Inflammatory macrophage (primary cell): Measurements from ENCODE around the gene CBFA2T3.
A peak's percentile ranks its signal among the peaks of the same experiment; 100 is the strongest.

Experiments
- DNase-seq, 2 donors: peaks; one replicate each; pipeline ENCODE4 v3.0.0-alpha.2; 2020 to 2022

CBFA2T3 gene

DNA sequence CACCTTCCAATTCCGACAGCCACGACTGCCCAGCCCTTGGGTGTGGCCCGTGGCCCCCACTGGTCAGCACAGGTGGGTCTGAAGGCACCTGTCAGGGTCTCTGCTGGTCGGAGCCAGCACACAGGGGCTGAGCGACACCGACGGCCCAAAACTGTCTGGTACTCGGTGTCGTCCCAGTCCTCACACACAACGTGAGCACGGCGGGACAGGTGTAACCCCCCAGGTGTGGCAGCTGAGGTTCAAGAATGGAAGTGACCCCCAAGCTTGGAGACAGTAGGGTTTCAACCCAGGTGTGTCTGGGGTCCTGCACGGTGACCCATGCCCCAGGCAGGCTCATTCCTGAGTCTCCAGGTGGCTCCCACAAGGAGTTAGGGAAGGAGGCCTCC, 121.3 kb downstream of the CBFA2T3 start:
- no peak for DNase-seq

DNA sequence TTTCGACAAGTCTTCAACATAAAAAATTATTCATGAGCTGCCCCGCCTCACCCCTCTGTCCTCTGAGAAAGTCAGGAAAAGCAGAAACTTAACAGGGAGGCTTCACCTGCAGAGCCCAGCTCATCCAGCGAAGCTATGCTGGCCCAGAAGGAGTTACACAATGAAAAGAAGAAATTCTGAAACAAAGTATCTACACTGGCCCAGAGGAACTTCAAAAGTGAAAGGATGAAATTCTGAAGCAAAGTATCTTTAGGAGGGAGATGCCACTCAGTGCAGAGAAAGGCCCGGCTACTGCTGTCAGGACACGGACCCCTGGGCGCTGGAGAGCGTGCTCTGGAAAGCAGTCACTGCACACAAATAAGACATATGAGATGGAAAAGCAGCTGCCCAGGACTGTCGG, 121.8 kb downstream of the CBFA2T3 start:
- peak; percentile 15 to 53 for DNase-seq

DNA sequence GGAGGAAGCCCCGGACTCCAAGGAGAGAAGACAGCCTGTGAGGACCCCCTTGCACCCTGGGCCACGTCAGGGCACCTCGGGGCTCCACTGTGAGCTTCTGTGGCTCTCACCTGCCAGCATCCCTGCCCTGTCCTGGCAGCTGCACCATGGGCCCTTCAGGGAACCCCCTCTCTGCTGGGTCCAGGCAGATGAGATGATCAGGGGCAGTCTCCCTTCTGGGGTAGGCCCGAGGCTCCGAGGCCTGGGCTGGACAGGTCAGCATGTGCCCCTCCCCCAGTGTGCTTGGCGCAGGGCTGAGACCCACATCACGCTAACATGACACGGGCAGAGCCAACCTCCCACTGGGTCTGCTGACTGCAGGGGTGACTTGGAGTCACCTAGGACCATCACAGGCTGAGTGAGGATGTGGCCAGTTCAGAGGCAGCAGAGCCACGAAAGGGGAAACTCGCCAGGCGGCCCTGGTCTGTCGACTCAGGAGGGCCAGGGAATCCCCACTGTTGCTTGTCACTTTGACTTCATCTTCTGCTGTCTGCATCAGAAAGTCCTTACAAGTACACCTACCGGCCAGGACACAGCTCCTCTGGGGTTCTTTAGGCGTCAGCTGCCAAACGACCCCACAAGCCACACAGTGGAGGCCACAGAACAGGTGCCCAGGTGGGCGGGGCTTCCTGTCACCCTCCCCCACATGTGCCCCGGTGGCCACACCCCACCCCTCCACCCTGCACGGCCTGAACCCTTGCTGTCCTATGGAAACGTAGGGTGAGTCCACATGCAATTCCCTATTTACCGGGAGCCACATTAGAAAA, 122.5 kb downstream of the CBFA2T3 start:
- peak; percentile 79 to 91 for DNase-seq

DNA sequence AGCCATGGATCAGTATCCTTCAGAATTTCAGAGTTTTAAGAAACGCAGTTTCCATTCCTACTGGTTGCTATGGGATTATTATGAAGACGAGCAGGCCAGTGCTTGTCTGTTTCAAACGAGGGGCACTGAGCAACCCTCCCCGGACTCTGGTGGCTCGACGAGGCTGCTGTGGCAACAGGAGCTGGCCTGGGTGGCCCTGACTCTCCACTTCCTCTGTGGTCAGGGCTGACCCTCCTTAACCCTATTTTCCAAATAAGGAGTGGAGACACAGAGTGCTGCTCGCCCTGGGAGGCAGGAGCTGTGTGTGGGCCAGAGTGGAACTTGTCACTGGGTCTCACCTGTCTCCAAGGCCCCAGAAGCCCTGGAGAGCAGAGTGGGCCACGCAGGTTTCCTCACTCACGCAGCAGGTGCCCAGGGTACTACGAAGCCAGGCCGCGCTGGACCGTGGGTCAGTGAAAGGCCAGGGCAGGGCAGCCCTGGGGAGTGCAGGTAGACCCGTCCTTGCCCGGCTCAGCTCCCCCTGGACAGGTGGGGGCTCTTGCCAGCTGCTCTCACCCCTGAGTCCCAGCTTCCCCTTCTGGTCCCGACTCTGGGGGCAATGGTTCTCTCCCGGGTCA, 123.6 kb downstream of the CBFA2T3 start:
- peak; percentile 79 to 80 for DNase-seq

DNA sequence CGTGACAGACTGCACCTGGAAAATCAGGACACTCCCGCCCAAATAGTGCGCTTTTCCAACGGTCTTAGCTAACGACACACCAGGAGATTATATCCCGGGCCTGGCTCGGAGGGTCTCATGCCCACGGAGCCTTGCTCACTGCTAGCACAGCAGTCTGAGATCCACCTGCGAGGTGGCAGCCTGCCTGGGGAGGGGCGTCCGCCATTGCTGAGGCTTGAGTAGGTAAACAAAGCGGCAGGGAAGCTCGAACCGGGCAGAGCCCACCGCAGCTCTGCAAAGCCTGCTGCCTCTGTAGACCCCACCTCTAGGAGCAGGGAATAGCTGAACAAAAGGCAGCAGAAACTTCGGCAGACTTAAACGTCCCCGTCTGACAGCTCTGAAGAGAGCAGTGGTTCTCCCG, 125.4 kb downstream of the CBFA2T3 start:
- no peak for DNase-seq

DNA sequence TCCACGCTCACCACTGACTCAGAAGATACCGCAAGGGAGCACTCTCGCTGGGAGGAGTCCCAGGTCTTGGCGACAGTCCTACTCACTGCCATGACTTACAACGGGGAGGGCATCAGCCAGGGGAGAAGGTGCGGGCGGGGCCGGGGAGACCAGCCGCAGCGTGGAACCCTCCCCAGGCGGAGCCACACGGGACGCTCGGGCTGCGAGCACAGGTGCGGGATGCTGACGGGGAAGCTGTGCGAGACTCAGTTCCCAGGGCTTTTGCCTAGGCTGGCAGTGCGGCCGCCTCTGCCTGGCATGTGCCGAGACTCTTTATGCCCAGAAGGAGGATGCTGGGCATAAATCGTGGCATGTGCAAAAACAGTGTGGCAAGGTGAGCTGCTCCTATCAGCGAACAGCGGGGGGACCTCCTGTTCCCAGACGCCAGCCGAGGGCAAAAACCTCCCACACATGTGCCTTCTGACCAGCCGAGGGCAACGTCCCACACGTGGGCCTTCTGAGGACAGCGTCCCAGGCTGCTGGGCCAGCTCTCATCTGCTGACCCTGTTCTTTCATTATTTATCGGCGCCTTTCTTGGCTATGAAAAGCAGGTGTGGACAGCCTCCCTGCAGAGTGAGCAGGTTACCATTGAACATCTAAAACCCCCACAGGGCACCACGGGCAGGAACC, 126.3 kb downstream of the CBFA2T3 start:
- DNase-seq, result no peak

DNA sequence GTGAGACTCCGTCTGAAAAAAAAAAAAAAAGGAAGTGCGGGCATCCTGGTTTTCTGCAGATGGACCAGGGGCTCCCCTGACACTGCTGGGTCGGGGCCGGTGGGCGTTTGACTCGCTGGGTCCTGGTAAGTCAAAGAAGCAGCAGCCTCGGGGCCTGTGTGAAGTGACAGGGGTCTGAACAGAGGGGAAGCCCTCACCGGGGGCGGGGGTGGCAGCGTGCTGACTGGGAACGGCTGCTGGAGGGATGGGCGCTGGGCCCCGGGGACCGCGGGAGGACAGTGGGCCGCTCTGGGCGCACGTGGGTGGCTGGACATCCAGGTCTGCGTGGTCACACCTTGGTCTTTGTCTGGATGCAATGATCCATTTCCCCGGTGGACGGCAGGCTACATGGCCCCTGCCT, 128.4 kb downstream of the CBFA2T3 start:
- DNase-seq, result no peak

DNA sequence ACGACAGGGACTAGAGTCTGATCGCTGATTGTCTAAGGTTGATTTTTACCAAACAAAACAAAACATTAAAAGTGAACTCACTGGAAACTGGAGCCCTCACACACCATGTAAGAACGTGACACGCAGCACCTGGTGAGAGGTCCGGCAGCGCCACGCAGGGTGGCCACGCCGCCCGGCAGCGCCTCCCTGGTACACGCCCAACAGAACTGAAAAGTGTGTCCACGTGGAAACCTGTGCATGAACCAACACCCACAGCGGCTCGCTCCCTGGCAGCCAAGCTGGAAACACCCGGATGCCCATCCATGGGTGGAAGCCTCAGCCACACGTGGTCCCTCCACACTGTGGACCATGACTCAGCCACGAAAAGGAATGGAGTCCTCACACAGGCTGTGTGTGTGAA, 129.4 kb downstream of the CBFA2T3 start:
- no peak for DNase-seq

DNA sequence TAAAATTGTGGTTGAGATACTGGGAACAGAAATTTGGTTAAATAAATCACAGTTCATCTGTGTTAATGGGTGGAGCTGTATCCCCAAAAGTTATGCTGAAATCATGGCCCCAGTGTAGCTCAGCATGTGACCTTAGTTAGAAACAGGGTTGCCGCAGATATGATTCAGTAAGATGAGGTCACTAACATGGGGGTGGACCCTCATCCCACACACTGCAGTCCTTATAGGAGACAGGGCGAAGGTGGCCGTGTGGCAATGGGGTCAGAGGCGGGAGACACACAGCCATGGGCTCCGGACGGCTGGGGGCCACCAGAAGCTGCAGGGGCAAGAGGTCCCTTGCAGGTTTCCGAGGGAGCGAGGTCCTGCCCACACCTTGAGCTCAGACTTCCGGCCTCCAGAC, 130.9 kb downstream of the CBFA2T3 start:
- DNase-seq, result peak; percentile 93 to 96

DNA sequence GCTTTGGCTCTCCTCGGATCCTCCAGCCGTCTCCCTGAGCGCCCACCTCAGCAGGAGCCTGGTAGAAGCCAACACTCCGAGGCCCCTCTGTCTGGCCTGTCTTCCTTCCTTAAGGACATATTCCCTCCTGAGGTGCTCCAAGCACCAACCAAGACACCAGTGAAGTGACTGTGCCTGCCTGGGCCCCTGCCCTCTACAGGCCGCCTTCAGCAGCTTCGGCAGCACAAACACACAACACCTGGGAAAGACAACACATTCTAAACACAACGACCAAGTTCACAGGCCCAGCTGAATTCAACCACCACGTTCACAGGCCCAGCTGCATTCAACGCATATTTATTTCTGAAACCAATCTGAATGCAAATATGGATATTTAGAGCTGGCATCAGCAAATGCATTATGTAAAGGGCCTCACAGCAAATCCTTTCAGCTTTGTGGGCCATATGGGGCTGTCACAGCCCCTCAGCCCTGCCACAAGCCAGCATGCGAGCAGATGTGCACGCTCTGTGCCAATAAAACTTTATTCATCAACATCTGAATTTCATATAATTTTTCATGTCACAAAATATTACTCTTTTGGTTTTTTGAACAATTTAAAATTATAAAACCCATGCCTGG, 132.5 kb downstream of the CBFA2T3 start:
- DNase-seq, result no peak

DNA sequence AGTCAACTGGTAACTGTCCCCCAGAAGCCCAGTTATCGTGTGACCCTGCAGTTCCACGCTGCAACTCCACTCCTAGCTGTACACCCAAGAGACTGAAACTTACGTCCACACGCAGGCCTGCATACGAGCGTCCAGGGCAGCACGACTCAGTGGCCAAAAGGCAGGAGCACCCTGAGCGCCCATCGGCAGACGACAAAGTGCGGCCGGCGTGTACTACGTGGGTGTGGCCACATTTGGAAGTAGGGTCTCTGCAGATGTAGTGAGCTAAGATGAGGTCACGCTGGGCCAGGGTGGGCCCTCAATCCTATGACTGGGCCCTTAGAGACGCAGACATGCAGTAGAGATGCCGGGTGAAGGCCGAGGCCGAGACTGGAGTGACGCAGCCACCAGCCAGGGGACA, 133.8 kb downstream of the CBFA2T3 start:
- DNase-seq, result no peak

DNA sequence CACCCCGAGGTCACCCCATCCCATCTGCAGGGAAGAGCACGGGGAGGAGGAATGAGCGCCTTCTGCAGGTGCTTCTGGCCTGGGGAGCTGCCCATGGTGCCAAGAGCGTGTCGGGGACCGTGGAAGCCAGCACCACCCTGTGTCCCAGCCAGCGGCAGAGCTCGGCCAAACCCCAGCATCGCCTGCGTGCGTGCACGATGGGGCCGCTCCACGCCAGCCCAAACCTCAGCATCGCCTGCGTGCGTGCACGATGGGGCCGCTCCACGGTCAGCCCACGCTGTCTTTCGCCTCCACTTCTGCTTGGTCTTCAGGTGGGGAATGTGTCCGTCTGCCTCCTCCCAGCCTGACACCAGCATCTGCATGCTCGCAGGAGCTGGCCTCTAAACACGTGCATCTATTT, 134.2 kb downstream of the CBFA2T3 start:
- DNase-seq, result no peak

DNA sequence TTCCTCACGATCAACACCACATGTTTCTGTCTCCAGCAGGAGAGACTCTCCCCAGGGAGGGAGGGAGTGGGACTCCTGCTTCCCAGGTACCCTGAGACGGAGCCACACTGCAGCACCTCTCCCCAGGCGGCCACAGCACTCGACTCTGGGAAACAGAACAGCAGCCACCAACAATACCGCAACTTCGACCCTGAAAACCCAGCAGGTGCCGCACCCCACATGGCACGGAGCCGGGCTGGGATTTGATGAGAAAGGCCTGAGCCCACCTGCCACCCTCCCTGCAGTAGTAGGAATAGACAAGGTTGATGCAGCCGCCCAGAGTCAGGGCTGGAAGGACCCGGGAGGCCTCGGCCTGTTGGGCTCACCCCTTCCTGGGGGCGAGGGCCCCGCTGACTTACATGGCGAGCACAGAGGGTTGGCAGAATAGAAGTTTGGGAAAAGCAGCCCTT, 134.7 kb downstream of the CBFA2T3 start:
- no peak for DNase-seq

DNA sequence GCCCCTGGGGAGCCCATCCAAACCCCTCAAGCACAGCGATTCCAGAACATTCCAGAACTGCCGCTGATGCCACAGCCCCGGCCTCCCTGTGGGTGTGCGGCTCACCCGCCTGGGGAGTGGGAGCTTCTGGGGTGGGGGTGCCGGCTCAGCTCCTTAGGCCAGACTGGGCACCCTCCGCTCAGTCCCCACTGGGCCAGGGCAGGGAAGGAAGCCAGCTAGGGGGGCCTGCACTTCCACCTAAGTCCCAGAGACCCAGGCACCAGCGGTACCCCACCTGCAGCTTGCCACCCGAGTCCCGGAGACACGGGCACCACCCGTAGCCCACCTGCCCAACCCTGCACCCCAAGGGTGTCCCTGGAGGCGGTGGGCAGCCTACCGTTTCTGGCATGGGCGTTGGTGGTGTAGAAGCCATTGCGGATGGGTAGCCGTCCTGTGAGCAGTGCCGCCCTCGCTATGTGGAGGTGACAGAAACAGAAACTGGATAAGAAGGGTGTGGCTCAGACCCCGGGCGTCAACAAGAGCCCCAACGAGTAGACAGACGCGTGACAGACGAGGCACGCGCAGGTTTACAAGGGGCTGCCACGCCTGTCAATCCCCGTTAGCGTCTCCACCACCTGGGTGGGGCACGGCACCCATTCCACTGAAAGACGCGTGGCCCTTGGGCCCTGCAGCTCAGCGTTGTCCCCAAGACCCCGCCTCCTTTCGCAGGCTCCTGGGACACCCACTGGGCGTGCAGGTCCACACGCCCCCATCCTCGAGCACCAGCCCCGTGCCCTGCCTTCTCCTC, 135.3 kb downstream of the CBFA2T3 start:
- no peak for DNase-seq

DNA sequence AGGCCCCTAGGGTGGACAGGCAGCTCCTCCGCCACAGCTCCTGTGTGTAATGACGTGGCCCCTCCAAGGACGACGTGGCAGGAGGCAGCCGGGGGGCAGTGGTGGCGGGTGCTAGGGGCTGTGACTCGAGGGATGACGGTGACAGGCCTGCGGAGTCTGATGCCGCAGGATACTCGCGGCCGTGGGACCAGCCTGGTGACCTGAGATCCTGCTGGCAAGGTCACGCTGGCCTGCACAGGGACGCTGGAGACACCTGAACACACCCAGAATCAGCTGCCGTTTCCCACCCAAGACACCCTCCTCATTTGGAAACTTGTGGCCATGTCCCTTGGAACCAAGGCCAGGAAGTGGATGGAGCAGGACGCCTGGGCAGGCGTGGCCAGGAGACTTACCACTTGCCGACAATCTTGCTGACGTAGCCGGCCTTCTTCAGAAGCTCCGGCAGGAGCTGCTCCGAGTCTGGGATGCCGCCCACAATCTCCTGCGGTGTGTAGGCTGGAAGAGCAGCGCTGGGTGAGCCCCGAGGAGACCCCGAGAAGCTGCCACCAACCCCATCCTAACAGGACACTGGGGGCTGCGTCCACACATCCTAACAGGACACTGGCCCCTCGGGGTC, 136.3 kb downstream of the CBFA2T3 start:
- DNase-seq, result no peak

DNA sequence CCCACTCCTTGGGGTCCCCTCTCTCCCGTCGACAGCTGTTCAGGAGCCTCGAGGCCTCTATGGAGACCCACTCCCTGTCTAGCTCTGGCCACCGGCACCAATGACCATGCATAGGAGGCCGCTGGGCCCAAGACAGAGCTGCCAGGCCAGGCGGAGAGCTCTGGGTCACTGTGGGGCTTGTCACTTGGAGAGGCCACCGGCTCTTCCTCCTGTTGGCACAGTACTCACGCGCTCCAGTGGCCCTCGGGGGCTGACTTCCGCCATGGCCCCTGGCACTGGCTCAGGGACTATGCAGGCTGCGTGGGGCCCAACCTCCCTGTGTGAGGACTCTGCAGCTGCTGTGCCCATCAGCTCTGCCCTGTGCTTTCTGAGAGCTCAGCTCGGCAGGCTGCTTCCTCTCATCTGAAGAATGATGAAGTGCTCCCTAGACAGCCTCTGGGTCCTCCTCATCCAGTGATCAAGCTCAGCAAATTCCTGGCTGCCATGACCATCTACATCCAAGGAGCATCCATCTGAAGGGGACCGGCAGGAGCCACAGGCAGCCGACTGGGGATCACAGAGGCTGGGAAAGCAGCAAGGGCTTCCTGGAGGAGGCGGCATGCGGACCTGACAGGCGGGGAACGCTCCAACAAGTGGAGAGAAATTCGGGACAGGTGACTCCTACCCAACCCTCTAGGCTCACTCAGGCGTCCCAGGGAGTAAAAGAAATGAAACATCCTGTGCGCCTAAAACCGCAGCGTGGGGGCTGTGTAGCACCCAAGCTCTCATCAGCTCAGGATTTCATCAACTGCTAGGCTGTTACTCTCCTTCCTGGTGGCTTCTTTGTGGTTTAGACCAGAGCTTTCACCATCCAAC, 137.0 kb downstream of the CBFA2T3 start:
- peak; percentile 36 to 60 for DNase-seq

DNA sequence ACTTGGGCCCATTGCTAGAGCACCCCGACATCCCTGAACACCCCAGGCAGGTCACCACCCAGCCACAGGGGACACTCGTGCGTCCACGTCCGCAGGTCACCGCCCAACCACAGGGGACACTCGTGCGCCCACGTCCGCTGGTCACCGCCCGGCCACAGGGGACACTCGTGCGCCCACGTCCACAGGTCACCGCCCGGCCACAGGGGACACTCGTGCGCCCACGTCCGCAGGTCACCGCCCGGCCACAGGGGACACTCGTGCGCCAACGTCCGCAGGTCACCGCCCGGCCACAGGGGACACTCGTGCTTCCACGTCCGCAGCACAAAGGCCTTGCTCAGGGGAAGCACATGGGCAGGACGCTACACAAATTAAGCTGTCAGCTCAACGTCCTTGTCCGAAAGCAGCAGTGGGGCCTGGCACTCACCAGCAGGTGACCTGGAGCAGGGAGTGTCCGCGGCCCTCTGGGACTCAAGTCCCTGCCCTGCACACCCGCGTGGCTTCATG, 137.9 kb downstream of the CBFA2T3 start:
- DNase-seq, result no peak

DNA sequence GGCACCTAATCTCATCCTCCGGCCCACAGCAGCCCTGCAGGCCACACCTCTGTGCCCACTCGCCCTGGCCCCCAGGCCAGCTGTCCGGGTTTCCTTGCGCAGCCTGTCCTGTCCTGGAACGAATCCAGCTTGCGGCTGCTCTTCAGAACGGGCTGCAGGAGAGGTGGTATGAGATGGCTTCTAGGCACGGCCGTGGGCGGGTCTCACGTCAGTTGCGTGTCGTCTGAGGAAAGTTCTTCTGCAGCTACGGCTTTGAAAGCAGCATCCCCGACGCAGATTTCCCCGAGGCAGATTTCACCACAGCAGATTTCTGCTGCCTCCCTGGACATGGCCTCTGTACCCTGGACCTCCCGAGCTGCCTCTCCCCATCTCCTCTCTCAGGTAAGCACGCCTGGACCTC, 138.4 kb downstream of the CBFA2T3 start:
- no peak for DNase-seq

DNA sequence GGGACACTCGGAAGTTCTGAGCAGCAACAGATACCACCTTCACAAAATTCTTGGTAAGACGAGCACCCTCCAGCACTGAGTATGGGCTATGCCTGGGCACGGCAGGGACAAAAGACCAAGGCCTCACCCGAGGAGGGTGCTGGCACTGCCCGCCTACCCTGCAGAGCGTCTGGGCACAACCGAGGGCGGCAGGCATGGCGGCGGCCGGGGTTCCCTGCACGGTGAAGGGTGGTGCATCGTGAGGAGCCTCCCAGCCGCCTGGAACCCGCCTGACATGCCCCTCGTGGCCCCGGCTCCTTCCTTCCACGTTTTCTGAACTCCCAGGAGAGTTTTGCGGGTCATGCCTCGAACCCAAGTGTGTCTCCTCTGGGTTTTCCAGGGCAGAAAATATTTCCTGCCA, 139.2 kb downstream of the CBFA2T3 start:
- no peak for DNase-seq

DNA sequence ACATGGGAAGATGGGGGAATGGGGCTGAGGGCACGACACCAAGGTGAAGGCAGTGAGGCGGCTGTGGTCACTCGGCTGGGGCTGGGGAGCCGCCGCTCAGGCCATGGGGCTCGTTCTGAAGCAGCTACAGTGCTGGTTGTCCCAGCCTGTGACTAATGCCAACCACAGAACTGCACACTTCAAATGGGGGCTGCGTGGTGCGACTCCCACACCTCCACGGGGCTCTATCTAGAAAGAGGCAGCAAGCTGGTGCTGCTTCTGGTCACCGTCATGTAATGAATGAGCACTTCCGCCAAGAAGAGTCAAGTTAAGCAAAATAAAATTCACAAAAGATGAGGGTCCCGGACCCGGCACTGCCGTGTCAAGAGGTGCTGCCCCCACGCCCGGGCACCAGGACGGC, 140.2 kb downstream of the CBFA2T3 start:
- DNase-seq, result no peak

DNA sequence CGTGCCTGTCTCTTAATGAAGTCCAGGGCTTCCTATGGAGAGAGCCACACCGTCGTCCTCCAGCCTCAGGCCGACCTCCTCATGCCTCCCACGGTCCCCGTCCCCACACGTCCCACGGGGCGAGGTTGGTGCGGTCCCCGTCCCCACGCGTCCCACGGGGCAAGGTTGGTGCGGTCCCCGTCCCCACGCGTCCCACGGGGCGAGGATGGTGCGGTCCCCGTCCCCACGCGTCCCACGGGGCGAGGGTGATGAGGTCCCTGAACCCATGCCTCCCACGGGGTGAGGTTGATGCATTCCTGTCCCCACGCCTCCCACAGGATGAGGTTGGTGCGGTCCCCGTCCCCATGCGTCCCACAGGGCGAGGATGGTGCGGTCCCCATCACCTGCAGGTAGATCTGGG, 141.2 kb downstream of the CBFA2T3 start:
- no peak for DNase-seq
